GM12875 (cell line): ENCODE data around the gene STK10.

Experiments used
- H3K4me3 ChIP-seq: one replicate; pipeline ENCODE4 v1.5.1; 2011; ENCODE audit warnings: low read depth, low read length, control low read depth
- CTCF ChIP-seq: IDR thresholded peaks from 2 replicates; pipeline ENCODE4 v1.5.1; 2011; ENCODE audit warnings: low read depth, mild to moderate bottlenecking, control low read depth, inconsistent platforms, low read length, moderate library complexity, borderline replicate concordance; ENCODE audit not compliant: insufficient read depth

STK10 gene

GRCh38 chr5:172146748-172147092 lies 41.3 kb downstream of the STK10 start:
- TF ChIP-seq CTCF = no peak
- no peak overlapping the region for H3K4me3 ChIP-seq

GRCh38 chr5:172145870-172146747 lies 41.9 kb downstream of the STK10 start:
- TF ChIP-seq CTCF = no peak
- H3K4me3 ChIP-seq = no peak overlapping the region

- no peak overlapping the region for H3K4me3 ChIP-seq
- TF ChIP-seq CTCF = no peak
Observed at GRCh38 chr5:172144931-172145869, 42.8 kb downstream of the STK10 start.

GRCh38 chr5:172144291-172144815 lies 43.7 kb downstream of the STK10 start:
- TF ChIP-seq CTCF = no peak
- no peak overlapping the region for H3K4me3 ChIP-seq

- no peak for TF ChIP-seq CTCF
- no peak overlapping the region for H3K4me3 ChIP-seq
Observed at GRCh38 chr5:172143875-172144274, 44.1 kb downstream of the STK10 start.

- no peak for TF ChIP-seq CTCF
- H3K4me3 ChIP-seq = no peak overlapping the region
Observed at GRCh38 chr5:172142709-172143215, 45.3 kb downstream of the STK10 start.
